Inflammatory macrophage treated with lipopolysaccharide for 1 hour (primary cell): ENCODE measurements around the gene AMMECR1L.
"Not testable (repeated sequence)": the region's sequence is repeated elsewhere in the genome, so short reads cannot be mapped to it uniquely, and the experiment has no call there.

Experiments used
- DNase-seq, 2 donors: peaks; one replicate each; pipeline ENCODE4 v3.0.0-alpha.2; 2020 to 2022

AMMECR1L gene

DNA sequence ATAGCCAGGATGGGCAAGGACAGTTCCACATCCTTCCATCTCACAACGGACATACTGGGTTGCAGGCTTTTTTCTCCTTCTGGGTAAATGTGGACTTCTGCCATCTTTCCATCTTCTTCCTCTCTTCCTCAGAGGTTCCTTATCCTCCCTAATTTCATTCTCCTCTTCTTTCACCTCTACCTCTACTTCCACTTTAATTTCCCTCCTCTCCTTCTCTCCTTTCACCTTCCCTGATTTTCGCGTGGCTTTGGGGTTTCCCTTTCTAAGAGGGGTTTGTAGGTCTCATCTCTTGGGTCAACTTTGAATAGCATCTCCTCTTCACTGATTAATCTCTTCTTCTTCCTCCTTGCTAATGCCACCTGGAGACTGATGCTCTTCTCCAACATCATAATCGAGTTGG is 44.9 kb downstream of the AMMECR1L start:
- DNase-seq = no peak

DNA sequence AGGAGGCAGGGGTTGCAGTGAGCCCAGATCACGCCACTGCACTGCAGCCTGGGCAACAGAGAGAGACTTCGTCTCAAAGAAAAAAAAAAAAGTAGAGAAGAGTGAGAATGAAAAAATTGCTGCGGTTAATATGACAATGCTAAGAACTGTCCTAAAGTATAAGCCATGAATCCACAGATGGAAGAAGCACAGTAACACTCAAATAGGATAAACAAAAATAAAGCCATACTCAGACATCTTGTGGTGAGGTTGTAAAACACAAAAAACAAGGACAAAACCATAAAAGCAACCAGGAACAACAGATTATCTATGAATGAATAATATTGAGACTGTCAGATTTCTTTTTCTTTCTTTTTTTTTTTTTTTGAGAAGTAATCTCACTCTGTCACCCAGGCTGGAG is 50.8 kb downstream of the AMMECR1L start:
- no peak for DNase-seq

GRCh38 chr2:127829845-127830246 is 55.9 kb downstream of the AMMECR1L start:
- no peak for DNase-seq

DNA sequence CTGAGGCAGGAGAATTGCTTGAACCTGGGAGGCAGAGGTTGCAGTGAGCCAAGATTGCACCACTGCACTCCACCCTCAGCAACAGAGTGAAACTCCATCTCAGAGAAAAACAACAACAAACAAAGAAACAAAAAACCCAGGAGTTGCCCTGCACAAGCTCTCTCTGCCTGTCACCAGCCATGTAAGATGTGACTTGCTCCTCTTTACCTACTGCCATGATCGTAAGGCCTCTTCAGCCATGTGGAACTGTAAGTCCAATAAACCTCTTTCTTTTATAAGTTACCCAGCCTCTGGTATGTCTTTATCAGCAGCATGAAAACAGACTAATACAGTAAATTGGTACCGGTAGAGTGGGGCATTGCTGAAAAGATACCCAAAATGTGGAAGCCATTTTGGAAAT is 59.0 kb downstream of the AMMECR1L start:
- not testable (repeated sequence) for DNase-seq

- no peak for DNase-seq
These were observed 59.7 kb downstream of the AMMECR1L start for GRCh38 chr2:127826047-127826446.

- DNase-seq = no peak
These were observed 65.6 kb downstream of the AMMECR1L start for GRCh38 chr2:127820080-127820668.

GRCh38 chr2:127818794-127819425 is 66.8 kb downstream of the AMMECR1L start:
- DNase-seq = peak in 1 of 2 donors; percentile 14

- DNase-seq = no peak
These were observed 67.5 kb downstream of the AMMECR1L start for GRCh38 chr2:127818241-127818640.

DNA sequence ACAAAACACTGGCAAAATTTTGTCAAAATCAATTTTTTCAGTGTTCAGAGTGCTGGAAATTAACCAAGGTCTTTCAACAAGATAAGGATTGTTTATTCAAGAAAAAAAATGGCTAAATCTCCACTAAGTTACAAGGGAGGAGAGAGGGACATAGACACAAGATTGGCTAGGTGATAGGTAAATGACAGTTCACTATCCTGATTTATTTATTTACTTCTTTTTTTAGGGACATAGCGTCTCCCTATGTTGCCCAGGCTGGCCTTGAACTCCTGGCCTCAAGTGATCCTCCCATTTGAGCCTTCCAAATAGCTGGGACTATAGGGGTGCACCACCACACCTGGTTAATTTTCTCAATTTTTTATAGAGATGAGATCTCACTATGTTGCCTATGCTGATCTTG is 71.1 kb downstream of the AMMECR1L start:
- DNase-seq = no peak

- not testable (repeated sequence) for DNase-seq
These were observed 73.3 kb downstream of the AMMECR1L start for GRCh38 chr2:127812441-127812840.
